B cell (primary cell): ENCODE measurements around the gene LIN28B. TPM values are rescaled to one million over a fixed set of nuclear protein-coding genes. Genes with fewer than 3 reads are reported as not detected.

Experiments used
- ATAC-seq: fragments of 200-7000 bp; cut with Tn5 transposase; one replicate; pipeline ENCODE4 v1.10.0; 2021; ENCODE audit warnings: low read depth, mild to moderate bottlenecking, moderate number of reproducible peaks, moderate library complexity
- CTCF ChIA-PET: fragments of 350-600 bp; sonication (Branson Sonifier 250); formaldehyde crosslinking; loops from one replicate; lab custom pipeline; 2021; ENCODE audit warnings: antibody characterized with exemption, inconsistent platforms; lab: Charles Lee
- POLR2A ChIA-PET: fragments of 350-600 bp; sonication (Branson Sonifier 250); formaldehyde crosslinking; loops from one replicate; lab custom pipeline; 2021; ENCODE audit warnings: antibody characterized with exemption; lab: Charles Lee
- DNase-seq: peaks from one replicate; pipeline ENCODE4 v3.0.0; 2013
- H2AFZ ChIP-seq: 2 replicates; pipeline ENCODE4 v1.6.1; 2012; ENCODE audit warnings: mild to moderate bottlenecking, low read depth, low read length; ENCODE audit not compliant: insufficient read depth, poor library complexity, severe bottlenecking
- H3K27ac ChIP-seq, 2 donors: 1 replicate in 1 of 2; 2 replicates in 1 of 2; pipeline ENCODE4 v1.5.1; 2012 to 2013; ENCODE audit warnings: low read length in 2 of 2, mild to moderate bottlenecking in 2 of 2, moderate library complexity in 1 of 2
- H3K27me3 ChIP-seq, 4 experiments: fragments of 200-600 bp in 1 of 4; sonication (generic) in 1 of 4; replicated peaks in 1 of 4; 1 replicate in 2 of 4; 2 replicates in 2 of 4; pipeline versions ENCODE4 v1.6.1 to v1.7.0; 2013 to 2016; ENCODE audit warnings: low read length in 3 of 4, mild to moderate bottlenecking in 2 of 4, mixed read lengths in 1 of 4, moderate library complexity in 1 of 4; ENCODE audit not compliant: insufficient read depth in 4 of 4, control insufficient read depth in 3 of 4; ENCODE audit errors: control extremely low read depth in 1 of 4
- H3K36me3 ChIP-seq, 2 experiments: replicated peaks in 1 of 2; 1 replicate in 1 of 2; 2 replicates in 1 of 2; pipeline versions ENCODE4 v1.6.1 to v1.7.1; 2013; ENCODE audit warnings: low read length in 1 of 2; ENCODE audit not compliant: insufficient read depth in 2 of 2, control insufficient read depth in 1 of 2; ENCODE audit errors: control extremely low read depth in 1 of 2, extremely low read depth in 1 of 2
- H3K4me1 ChIP-seq, 2 donors: fragments of 200-600 bp in 1 of 2; sonication (generic) in 1 of 2; 1 replicate in 1 of 2; 2 replicates in 1 of 2; pipeline versions ENCODE4 v1.5.1 to v1.6.1; 2013 to 2017; ENCODE audit warnings: low read length in 2 of 2; ENCODE audit not compliant: control insufficient read depth in 2 of 2, insufficient read depth in 2 of 2
- H3K4me2 ChIP-seq: replicated peaks from 2 replicates; pipeline ENCODE3; 2012; ENCODE audit warnings: mild to moderate bottlenecking, low read depth, low read length; ENCODE audit not compliant: poor library complexity, severe bottlenecking
- H3K4me3 ChIP-seq, 5 experiments: fragments of 200-600 bp in 1 of 5; sonication (generic) in 1 of 5; 1 replicate in 3 of 5; 2 replicates in 2 of 5; pipeline versions ENCODE4 v1.5.1 to v1.7.0; 2011 to 2016; ENCODE audit warnings: low read length in 4 of 5, mild to moderate bottlenecking in 4 of 5, low read depth in 2 of 5, control low read depth in 1 of 5, moderate library complexity in 1 of 5; ENCODE audit not compliant: insufficient read depth in 1 of 5; ENCODE audit errors: control extremely low read depth in 1 of 5, extremely low read depth in 1 of 5
- H3K79me2 ChIP-seq: fragments of 200-600 bp; sonication (generic); one replicate; pipeline ENCODE4 v1.6.0; 2016; ENCODE audit warnings: low read length; ENCODE audit not compliant: control insufficient read depth, insufficient read depth
- H3K9ac ChIP-seq: fragments of 200-600 bp; sonication (generic); 2 replicates; pipeline ENCODE4 v1.6.1; 2017; ENCODE audit warnings: mild to moderate bottlenecking, low read length, moderate library complexity
- H3K9me3 ChIP-seq, 3 donors: one replicate each; pipeline versions ENCODE4 v1.6.1 to v1.7.1; 2013; ENCODE audit warnings: low read length in 2 of 3; ENCODE audit not compliant: control insufficient read depth in 2 of 3, insufficient read depth in 1 of 3; ENCODE audit errors: control extremely low read depth in 1 of 3
- H4K20me1 ChIP-seq: 2 replicates; pipeline ENCODE4 v1.6.0; 2012; ENCODE audit warnings: mild to moderate bottlenecking, low read length; ENCODE audit not compliant: insufficient read depth, control insufficient read depth, poor library complexity, severe bottlenecking
- H3K27ac Mint-ChIP-seq: one replicate; pipeline ENCODE4 v1.8.0; 2021; ENCODE audit warnings: mixed read lengths
- H3K27me3 Mint-ChIP-seq: one replicate; pipeline ENCODE4 v1.8.0; 2021; ENCODE audit warnings: mixed read lengths
- H3K4me1 Mint-ChIP-seq: one replicate; pipeline ENCODE4 v1.8.0; 2021; ENCODE audit warnings: mixed read lengths
- H3K4me3 Mint-ChIP-seq: one replicate; pipeline ENCODE4 v1.8.0; 2021; ENCODE audit warnings: mixed read lengths
- H3K9me3 Mint-ChIP-seq: one replicate; pipeline ENCODE4 v1.8.0; 2022; ENCODE audit warnings: mixed read lengths; ENCODE audit not compliant: insufficient read depth
- CTCF ChIP-seq: fragments of 200-600 bp; IDR thresholded peaks from one replicate; pipeline ENCODE4 v1.8.0; 2022; ENCODE audit warnings: antibody characterized with exemption, mild to moderate bottlenecking
- EZH2 ChIP-seq: IDR thresholded peaks from 2 replicates; pipeline ENCODE4 v1.6.1; 2012; ENCODE audit warnings: borderline replicate concordance, low read depth, mild to moderate bottlenecking, moderate library complexity, low read length; ENCODE audit not compliant: insufficient read depth, poor library complexity, severe bottlenecking
- WGBS: methylation state at CpG from one replicate; pipeline ENCODE4 v1.1.5; 2013; ENCODE audit warnings: missing lambda C conversion rate; ENCODE audit not compliant: insufficient coverage; 5-methylcytosine and 5-hydroxymethylcytosine counted together
- intact Hi-C: fragments of 100-400 bp; cut with micrococcal nuclease; formaldehyde crosslinking; loops from one replicate; pipeline ENCODE4 v1.10.0; 2022
- polyA plus RNA-seq: library from polyadenylated mRNA; depleted of rRNA; stranded (reverse); fragments of >200 nt; gene quantifications from 2 replicates; pipeline ENCODE4 v1.2.3, GENCODE V29; 2012
- total RNA-seq, 2 donors: library from RNA; stranded (reverse); fragments of 120-200 nt in 1 of 2; gene quantifications; 1 replicate in 1 of 2; 2 replicates in 1 of 2; pipeline versions ENCODE4 v1.2.3 to v1.2.4, GENCODE V29; 2013 to 2022

The LIN28B gene
- total and polyA plus RNA-seq, 2 donors (not counting 1 experiment from before 2014, with no cell fraction given) = not detected

GRCh38 chr6:104959026-104959858 lies 2.3 kb downstream of the LIN28B start:
- TF ChIP-seq EZH2 (no peak), CTCF (no peak)
- H3K27ac Mint-ChIP-seq = no peak overlapping the region
- Histone ChIP-seq H4K20me1 (no peaks in the 10 kb centered on the region), H3K4me3 (no peak overlapping the region), H3K36me3 (no peaks in the 10 kb centered on the region), H3K79me2 (no peaks in the 10 kb centered on the region), H3K4me1 (peaks cover 0 to 15% of the 10 kb centered on the region in 2 donors), H3K9ac (no peak overlapping the region), H3K27me3 (peaks cover 4 to 49% (median 36%) of the 10 kb centered on the region in 4 experiments), H3K27ac (no peak overlapping the region), H3K9me3 (peaks cover 0 to 3% (median 0%) of the 10 kb centered on the region in 3 donors), H2AFZ (no peak overlapping the region), H3K4me2 (no peak overlapping the region)
- ChIA-PET CTCF (no interaction called here), POLR2A (no interaction called here)
- H3K27me3 Mint-ChIP-seq = peaks cover 56% of the 10 kb centered on the region
- no peak overlapping the region for H3K4me3 Mint-ChIP-seq
- intact Hi-C loops = no loop called here
- WGBS = no CpG with 5 or more reads among the region's 3 CpGs
- H3K4me1 Mint-ChIP-seq = peaks cover 6% of the 10 kb centered on the region
- ATAC-seq = no peak
- H3K9me3 Mint-ChIP-seq = peaks cover 2% of the 10 kb centered on the region
- no peak for DNase-seq

- CTCF ChIA-PET = no interaction called here
- DNase-seq = no peak
- H2AFZ ChIP-seq = no peak overlapping the region
- Mint-ChIP-seq H3K9me3 (no peaks in the 10 kb centered on the region), H3K4me1 (no peaks in the 10 kb centered on the region), H3K27ac (no peak overlapping the region), H3K27me3 (no peaks in the 10 kb centered on the region), H3K4me3 (no peak overlapping the region)
- no CpG with 5 or more reads among the region's 2 CpGs for WGBS
- no peak overlapping the region for H3K4me3 ChIP-seq
- H3K36me3 ChIP-seq = no peaks in the 10 kb centered on the region
- H3K79me2 ChIP-seq = no peaks in the 10 kb centered on the region
- no peaks in the 10 kb centered on the region for H3K9me3 ChIP-seq
- ATAC-seq = no peak
- H3K4me2 ChIP-seq = no peak overlapping the region
- no peak overlapping the region for H3K9ac ChIP-seq
- no peaks in the 10 kb centered on the region for H3K4me1 ChIP-seq
- no peaks in the 10 kb centered on the region for H3K27me3 ChIP-seq
- intact Hi-C loops = no loop called here
- H4K20me1 ChIP-seq = no peaks in the 10 kb centered on the region
- TF ChIP-seq CTCF (no peak), EZH2 (no peak)
- POLR2A ChIA-PET = no interaction called here
- H3K27ac ChIP-seq = no peak overlapping the region
Measured at GRCh38 chr6:104969108-104969507, 12.2 kb downstream of the LIN28B start.
